PC-3 (cell line): Measurements from ENCODE around the gene C1QTNF12. TPM values are rescaled to one million over a fixed set of nuclear protein-coding genes. Genes with fewer than 3 reads are reported as not detected.

Experiments
- ATAC-seq: fragments of 200-7000 bp; cut with Tn5 transposase; 2 replicates; pipeline ENCODE4 v1.9.1; 2020; ENCODE audit warnings: mild to moderate bottlenecking, moderate library complexity
- BruUV-seq: library from RNA; stranded (reverse); fragments of 400-500 nt; replicated peaks from 2 replicates; lab custom pipeline; 2021; lab: Mats Ljungman, UMichigan
- CTCF ChIA-PET: fragments of 300-600 bp; sonication (Branson Sonifier 250); formaldehyde crosslinking; loops from one replicate; lab custom pipeline; 2022; ENCODE audit warnings: antibody characterized with exemption; lab: Charles Lee
- POLR2A ChIA-PET: fragments of 300-600 bp; sonication (Branson Sonifier 250); formaldehyde crosslinking; loops from one replicate; lab custom pipeline; 2022; ENCODE audit warnings: antibody characterized with exemption; ENCODE audit not compliant: unreplicated experiment; lab: Charles Lee
- DNase-seq: peaks from one replicate; pipeline ENCODE4 v3.0.0-alpha.2; 2015
- H2AFZ ChIP-seq: fragments of 300-600 bp; sonication (generic); 2 replicates; pipeline ENCODE4 v1.6.0; 2016; ENCODE audit warnings: antibody characterized with exemption, low read length
- H3F3A ChIP-seq: fragments of 300-600 bp; sonication (generic); one replicate; pipeline ENCODE4 v1.6.0; 2017; ENCODE audit warnings: antibody characterized with exemption, low read length, control low read depth, mild to moderate bottlenecking; ENCODE audit not compliant: unreplicated experiment
- H3K27ac ChIP-seq: fragments of 300-600 bp; sonication (generic); 2 replicates; pipeline ENCODE4 v1.5.1; 2016; ENCODE audit warnings: mild to moderate bottlenecking, low read length
- H3K27me3 ChIP-seq: fragments of 300-600 bp; sonication (generic); 2 replicates; pipeline ENCODE4 v1.6.1; 2016; ENCODE audit warnings: low read length, mixed read lengths
- H3K36me3 ChIP-seq: fragments of 300-600 bp; sonication (generic); 2 replicates; pipeline ENCODE4 v1.6.1; 2016; ENCODE audit warnings: low read depth, mixed run types, low read length, mixed read lengths
- H3K4me1 ChIP-seq: fragments of 300-600 bp; sonication (generic); 2 replicates; pipeline ENCODE4 v1.5.1; 2016; ENCODE audit warnings: low read length; ENCODE audit not compliant: insufficient read depth
- H3K4me2 ChIP-seq: fragments of 300-600 bp; sonication (generic); 2 replicates; pipeline ENCODE4 v1.6.0; 2016; ENCODE audit warnings: low read length
- H3K4me3 ChIP-seq: fragments of 300-600 bp; sonication (generic); 2 replicates; pipeline ENCODE4 v1.5.1; 2016; ENCODE audit warnings: mild to moderate bottlenecking, low read length, mixed read lengths
- H3K79me2 ChIP-seq: fragments of 300-600 bp; sonication (generic); 2 replicates; pipeline ENCODE4 v1.6.1; 2017; ENCODE audit warnings: low read length, mixed read lengths
- H3K9ac ChIP-seq: fragments of 300-600 bp; sonication (generic); 2 replicates; pipeline ENCODE4 v1.6.0; 2016; ENCODE audit warnings: mild to moderate bottlenecking, low read length
- H3K9me2 ChIP-seq: fragments of 300-600 bp; sonication (generic); replicated peaks from 2 replicates; pipeline ENCODE4 v1.6.1; 2016; ENCODE audit warnings: mixed run types, low read length, mixed read lengths
- H3K9me3 ChIP-seq: fragments of 300-600 bp; sonication (generic); 2 replicates; pipeline ENCODE4 v1.6.1; 2016; ENCODE audit warnings: low read length, mixed read lengths
- H4K20me1 ChIP-seq: fragments of 300-600 bp; sonication (generic); 2 replicates; pipeline ENCODE4 v1.6.1; 2016; ENCODE audit warnings: low read length, mixed read lengths
- CTCF ChIP-seq: fragments of 300-600 bp; sonication (generic); conservative IDR thresholded peaks from 2 replicates; pipeline ENCODE4 v1.5.1; 2017; ENCODE audit warnings: antibody characterized with exemption, low read depth, mild to moderate bottlenecking, low read length
- EZH2 ChIP-seq: fragments of 300-600 bp; sonication (generic); IDR thresholded peaks from one replicate; pipeline ENCODE4 v1.6.1; 2017; ENCODE audit warnings: antibody characterized with exemption, mild to moderate bottlenecking, low read length; ENCODE audit not compliant: unreplicated experiment
- EZH2phosphoT487 ChIP-seq: fragments of 300-600 bp; sonication (generic); IDR thresholded peaks from 2 replicates; pipeline ENCODE4 v1.6.1; 2018; ENCODE audit warnings: mild to moderate bottlenecking, antibody characterized with exemption, low read length, borderline replicate concordance
- intact Hi-C: fragments of 100-400 bp; cut with micrococcal nuclease; formaldehyde crosslinking; loops from 2 replicates; pipeline ENCODE4 v1.9.0; 2023
- total RNA-seq: library from RNA; depleted of rRNA; stranded (reverse); fragments of >200 nt; gene quantifications from 2 replicates; pipeline ENCODE4 v1.2.3, GENCODE V29; 2014

C1QTNF12 gene
- total RNA-seq, 1 experiment from 2014 or later = 3.9 TPM

GRCh38 chr1:1274931-1275431 is 28.5 kb upstream of the C1QTNF12 start:
- Histone ChIP-seq H3K4me1 (peaks cover 29% of the 10 kb centered on the region), H4K20me1 (peaks cover 12% of the 10 kb centered on the region), H3F3A (peaks cover 3% of the 10 kb centered on the region), H3K79me2 (peaks cover 44% of the 10 kb centered on the region), H3K9ac (no peak overlapping the region), H3K36me3 (peaks cover 10% of the 10 kb centered on the region; the same call in 1 of the 2 replicates), H3K4me2 (peak overlapping the region; percentile 99), H2AFZ (no peak overlapping the region), H3K9me2 (no peaks in the 10 kb centered on the region), H3K27me3 (no peaks in the 10 kb centered on the region), H3K27ac (no peak overlapping the region), H3K9me3 (no peaks in the 10 kb centered on the region), H3K4me3 (peak overlapping the region; percentile 96; the same call in 1 of the 2 replicates)
- no peak for ATAC-seq
- POLR2A ChIA-PET = no interaction called here
- intact Hi-C loops = no loop called here
- BruUV-seq = no TSS peak
- CTCF ChIA-PET = no interaction called here
- no peak for DNase-seq
- TF ChIP-seq CTCF = no peak
- no peak for TF ChIP-seq EZH2phosphoT487
- TF ChIP-seq EZH2 = no peak

- DNase-seq (no peak), ATAC-seq (no peak)
- Histone ChIP-seq H3K79me2 (peaks cover 50% of the 10 kb centered on the region), H3K4me2 (peak overlapping the region; percentile 99), H3K27ac (peak overlapping the region; percentile 23; the same call in 1 of the 2 replicates), H2AFZ (peak overlapping the region; percentile 78), H3K36me3 (peaks cover 13% of the 10 kb centered on the region; the same call in 1 of the 2 replicates), H3K9me2 (no peaks in the 10 kb centered on the region), H3K9ac (peak overlapping the region; percentile 98), H3K9me3 (no peaks in the 10 kb centered on the region), H3K4me3 (peak overlapping the region; percentile 96), H3K4me1 (peaks cover 29% of the 10 kb centered on the region), H4K20me1 (peaks cover 12% of the 10 kb centered on the region), H3K27me3 (no peaks in the 10 kb centered on the region), H3F3A (peaks cover 3% of the 10 kb centered on the region)
- ChIA-PET CTCF (interaction anchor here (0.6 kb wide), 1 partner anchor 43 kb away, joined by 5 read pairs; no protein-coding TSS in a partner anchor), POLR2A (interaction anchor here (0.6 kb wide), 1 partner anchor 9 kb away, joined by 3 read pairs; no protein-coding TSS in a partner anchor)
- intact Hi-C loops = no loop called here
- TF ChIP-seq EZH2 = no peak
- TF ChIP-seq CTCF = no peak
- TF ChIP-seq EZH2phosphoT487 = no peak
- no TSS peak for BruUV-seq
These were observed 27.9 kb upstream of the C1QTNF12 start for GRCh38 chr1:1274299-1274930.
